H9 (cell line): ENCODE results near the gene TIMM23. TPM values are rescaled to one million over a fixed set of nuclear protein-coding genes. Genes with fewer than 3 reads are reported as not detected.
"Not testable (repeated sequence)": the region's sequence is repeated elsewhere in the genome, so short reads cannot be mapped to it uniquely, and the experiment has no call there.

Experiments used
- DNase-seq: peaks from one replicate; pipeline ENCODE4 v3.0.0-alpha.2; 2017
- H2AFZ ChIP-seq: one replicate; pipeline ENCODE4 v1.6.1; 2013; ENCODE audit warnings: mild to moderate bottlenecking, low read length, control low read depth, moderate library complexity
- H2AK5ac ChIP-seq: 2 replicates; pipeline ENCODE4 v1.6.1; 2013; ENCODE audit warnings: low read length, control low read depth, mixed read lengths; ENCODE audit not compliant: insufficient read length
- H2BK120ac ChIP-seq: one replicate; pipeline ENCODE4 v1.6.1; 2013; ENCODE audit warnings: low read depth, mild to moderate bottlenecking, low read length, control low read depth, inconsistent platforms; ENCODE audit not compliant: poor library complexity, severe bottlenecking
- H2BK12ac ChIP-seq: 2 replicates; pipeline ENCODE4 v1.6.1; 2013; ENCODE audit warnings: low read length, control low read depth, mixed read lengths, low read depth; ENCODE audit not compliant: insufficient read length
- H2BK15ac ChIP-seq: 2 replicates; pipeline ENCODE4 v1.6.1; 2013; ENCODE audit warnings: low read depth, low read length, control low read depth
- H2BK20ac ChIP-seq: one replicate; pipeline ENCODE4 v1.6.1; 2013; ENCODE audit warnings: low read depth, mild to moderate bottlenecking, low read length, control low read depth, inconsistent platforms; ENCODE audit not compliant: poor library complexity, severe bottlenecking
- H2BK5ac ChIP-seq: 2 replicates; pipeline ENCODE4 v1.6.1; 2013; ENCODE audit warnings: low read length, control low read depth, mixed read lengths; ENCODE audit not compliant: insufficient read length
- H3K14ac ChIP-seq: 2 replicates; pipeline ENCODE4 v1.6.1; 2013; ENCODE audit warnings: low read length, control low read depth; ENCODE audit not compliant: insufficient read depth
- H3K18ac ChIP-seq: 2 replicates; pipeline ENCODE4 v1.6.1; 2013; ENCODE audit warnings: low read depth, mild to moderate bottlenecking, mixed read lengths, low read length, control low read depth; ENCODE audit not compliant: insufficient read length
- H3K23ac ChIP-seq: 2 replicates; pipeline ENCODE4 v1.6.1; 2013; ENCODE audit warnings: low read length, control low read depth, mixed read lengths, low read depth; ENCODE audit not compliant: insufficient read length
- H3K23me2 ChIP-seq: 2 replicates; pipeline ENCODE4 v1.6.1; 2013; ENCODE audit warnings: low read depth, mild to moderate bottlenecking, mixed read lengths, low read length, control low read depth; ENCODE audit not compliant: insufficient read length, poor library complexity, severe bottlenecking
- H3K27ac ChIP-seq: 2 replicates; pipeline ENCODE4 v1.5.1; 2013; ENCODE audit warnings: low read length, control low read depth, mixed read lengths, low read depth; ENCODE audit not compliant: insufficient read length
- H3K27me3 ChIP-seq: 2 replicates; pipeline ENCODE4 v1.6.1; 2013; ENCODE audit warnings: low read length, control low read depth, inconsistent platforms; ENCODE audit not compliant: insufficient read depth
- H3K4ac ChIP-seq: 2 replicates; pipeline ENCODE4 v1.6.1; 2013; ENCODE audit warnings: low read depth, mild to moderate bottlenecking, control low read depth, inconsistent platforms, low read length, moderate library complexity
- H3K4me1 ChIP-seq: 2 replicates; pipeline ENCODE4 v1.6.1; 2013; ENCODE audit warnings: low read length, control low read depth, inconsistent platforms; ENCODE audit not compliant: insufficient read depth
- H3K4me2 ChIP-seq: 2 replicates; pipeline ENCODE4 v1.6.1; 2013; ENCODE audit warnings: low read length, control low read depth, mixed read lengths; ENCODE audit not compliant: insufficient read length, insufficient read depth
- H3K56ac ChIP-seq: 2 replicates; pipeline ENCODE4 v1.6.1; 2013; ENCODE audit warnings: low read depth, mild to moderate bottlenecking, mixed read lengths, low read length, control low read depth; ENCODE audit not compliant: insufficient read length
- H3K79me1 ChIP-seq: 2 replicates; pipeline ENCODE4 v1.6.1; 2013; ENCODE audit warnings: low read depth, mild to moderate bottlenecking, moderate library complexity, low read length, control low read depth, inconsistent platforms; ENCODE audit not compliant: insufficient read depth, poor library complexity, severe bottlenecking
- H3K79me2 ChIP-seq: 2 replicates; pipeline ENCODE4 v1.6.1; 2013; ENCODE audit warnings: low read length, control low read depth, inconsistent platforms; ENCODE audit not compliant: insufficient read depth
- H3K9ac ChIP-seq: 2 replicates; pipeline ENCODE4 v1.6.1; 2013; ENCODE audit warnings: low read length, control low read depth, mixed read lengths; ENCODE audit not compliant: insufficient read length; ENCODE audit errors: extremely low read depth
- H3K9me3 ChIP-seq: one replicate; pipeline ENCODE4 v1.6.1; 2013; ENCODE audit warnings: low read depth, low read length, inconsistent platforms; ENCODE audit not compliant: control insufficient read depth
- H3T11ph ChIP-seq: one replicate; pipeline ENCODE4 v1.6.1; 2013; ENCODE audit warnings: mild to moderate bottlenecking, low read length, control low read depth, inconsistent platforms
- H4K20me1 ChIP-seq: one replicate; pipeline ENCODE4 v1.6.1; 2013; ENCODE audit not compliant: control insufficient read depth, insufficient read length, insufficient read depth
- H4K5ac ChIP-seq: 2 replicates; pipeline ENCODE4 v1.6.1; 2013; ENCODE audit warnings: low read depth, mild to moderate bottlenecking, mixed read lengths, low read length, control low read depth; ENCODE audit not compliant: insufficient read length
- H4K8ac ChIP-seq: replicated peaks from 2 replicates; pipeline ENCODE4 v1.6.1; 2013; ENCODE audit warnings: low read length, control low read depth, mixed read lengths, low read depth; ENCODE audit not compliant: insufficient read length
- H4K91ac ChIP-seq: 2 replicates; pipeline ENCODE4 v1.6.1; 2013; ENCODE audit warnings: low read depth, mild to moderate bottlenecking, moderate library complexity, mixed read lengths, low read length, control low read depth; ENCODE audit not compliant: insufficient read length
- H3K27ac Mint-ChIP-seq, 3 experiments: 2 replicates in 2 of 3; 3 replicates in 1 of 3; pipeline ENCODE4 v1.8.0; 2020 to 2021; ENCODE audit warnings: mixed read lengths in 3 of 3, mild to moderate bottlenecking in 1 of 3, moderate library complexity in 1 of 3
- H3K27me3 Mint-ChIP-seq: 2 replicates; pipeline ENCODE4 v1.8.0; 2021; ENCODE audit warnings: low read depth, mild to moderate bottlenecking, moderate library complexity, mixed read lengths
- H3K36me3 Mint-ChIP-seq, 3 experiments: 2 replicates in 2 of 3; 3 replicates in 1 of 3; pipeline ENCODE4 v1.8.0; 2020 to 2021; ENCODE audit warnings: low read depth in 3 of 3, mixed read lengths in 3 of 3; ENCODE audit not compliant: insufficient read depth in 1 of 3
- H3K4me1 Mint-ChIP-seq, 2 experiments: 2 replicates each; pipeline ENCODE4 v1.8.0; 2020; ENCODE audit warnings: mixed read lengths in 2 of 2
- H3K4me3 Mint-ChIP-seq, 2 experiments: 2 replicates in 1 of 2; 3 replicates in 1 of 2; pipeline ENCODE4 v1.8.0; 2020 to 2021; ENCODE audit warnings: mild to moderate bottlenecking in 2 of 2, mixed read lengths in 2 of 2, moderate library complexity in 1 of 2
- H3K9me3 Mint-ChIP-seq, 2 experiments: 2 replicates in 1 of 2; 3 replicates in 1 of 2; pipeline ENCODE4 v1.8.0; 2020; ENCODE audit warnings: mild to moderate bottlenecking in 2 of 2, mixed read lengths in 2 of 2, moderate library complexity in 1 of 2
- WGBS: extraction: QIAGEN DNeasy Blood & Tissue Kit; methylation state at CpG from one replicate; pipeline ENCODE4 v1.1.7; 2013; ENCODE audit warnings: missing lambda C conversion rate, low lambda C conversion rate, mixed read lengths; ENCODE audit not compliant: insufficient read length; ENCODE audit errors: extremely low coverage; 5-methylcytosine and 5-hydroxymethylcytosine counted together
- total RNA-seq: library from RNA; stranded (reverse); gene quantifications from 2 replicates; pipeline ENCODE4 v1.2.1, GENCODE V29; 2021

TIMM23 gene
- total RNA-seq, 1 experiment from 2014 or later = 105 TPM

GRCh38 chr10:45974041-45974440 lies 1.8 kb downstream of the TIMM23 start:
- not testable (repeated sequence) for H4K20me1 ChIP-seq, H3K4me2 ChIP-seq, H3K79me1 ChIP-seq, H3K9me3 Mint-ChIP-seq, H2AK5ac ChIP-seq, H3K23ac ChIP-seq, H3K18ac ChIP-seq, H4K5ac ChIP-seq, H3K9ac ChIP-seq, H3K14ac ChIP-seq, H4K8ac ChIP-seq, H3K4ac ChIP-seq, H3K27me3 Mint-ChIP-seq, H2AFZ ChIP-seq, H3K4me1 ChIP-seq, H3K27ac ChIP-seq, H3K23me2 ChIP-seq, DNase-seq, H3K27me3 ChIP-seq, H2BK5ac ChIP-seq, H3K9me3 ChIP-seq, H2BK15ac ChIP-seq, H2BK20ac ChIP-seq, H2BK12ac ChIP-seq, H3K56ac ChIP-seq, H3T11ph ChIP-seq, H4K91ac ChIP-seq, H2BK120ac ChIP-seq
- peaks cover 23% of the 10 kb centered on the region; the same call in 1 of the 2 replicates for H3K79me2 ChIP-seq
- peak overlapping the region in 1 of 3 experiments; percentile 34; a peak in 1 of 7 replicates for H3K27ac Mint-ChIP-seq
- WGBS = no CpG with 5 or more reads among the region's 3 CpGs
- H3K4me3 Mint-ChIP-seq = peak overlapping the region; percentile 66 to 99; a peak in 4 of 5 replicates
- H3K36me3 Mint-ChIP-seq = peaks cover 9 to 29% (median 25%) of the 10 kb centered on the region in 3 experiments; a peak in 5 of 7 replicates
- peaks cover 13 to 22% of the 10 kb centered on the region in 2 experiments for H3K4me1 Mint-ChIP-seq

DNA sequence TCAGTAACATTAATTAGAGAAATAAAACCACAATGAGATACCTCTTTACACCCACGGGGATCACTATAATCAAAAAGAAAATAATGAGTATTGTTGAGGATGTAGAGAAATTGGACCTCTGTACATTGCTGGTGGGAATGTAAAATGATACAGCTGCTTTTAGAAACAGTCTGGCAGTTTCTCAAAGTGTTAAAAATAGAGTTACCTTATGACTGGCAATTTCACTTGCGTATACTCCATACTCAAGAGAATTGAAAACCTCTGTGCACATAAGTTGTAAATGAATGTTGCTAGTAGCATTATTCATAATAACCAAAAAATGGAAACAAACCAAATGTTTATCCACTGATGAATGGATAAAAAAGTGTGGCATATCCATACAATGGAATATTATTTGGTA lies 6.3 kb downstream of the TIMM23 start:
- H3K9me3 ChIP-seq, H3T11ph ChIP-seq, H3K23me2 ChIP-seq, H3K27ac ChIP-seq, H3K14ac ChIP-seq, H3K27ac Mint-ChIP-seq, H2AFZ ChIP-seq, H3K4me1 ChIP-seq, H2BK120ac ChIP-seq, H2AK5ac ChIP-seq, H2BK12ac ChIP-seq, H3K18ac ChIP-seq, H3K4me1 Mint-ChIP-seq, H3K4me3 Mint-ChIP-seq, H3K9ac ChIP-seq, H2BK15ac ChIP-seq, H3K4me2 ChIP-seq, H2BK5ac ChIP-seq, H4K8ac ChIP-seq, H4K5ac ChIP-seq, H4K20me1 ChIP-seq, DNase-seq, H3K27me3 Mint-ChIP-seq, H3K27me3 ChIP-seq, H4K91ac ChIP-seq, H3K9me3 Mint-ChIP-seq, H2BK20ac ChIP-seq, H3K79me1 ChIP-seq, H3K56ac ChIP-seq, H3K4ac ChIP-seq, H3K23ac ChIP-seq, H3K79me2 ChIP-seq: not testable (repeated sequence)
- peaks cover 9 to 29% (median 27%) of the 10 kb centered on the region in 3 experiments; a peak in 6 of 7 replicates for H3K36me3 Mint-ChIP-seq
- no CpG with 5 or more reads among the region's 2 CpGs for WGBS
